SK-N-SH (cell line): Measurements from ENCODE around the gene RAD51B. TPM values are rescaled to one million over a fixed set of nuclear protein-coding genes. Genes with fewer than 3 reads are reported as not detected.

Experiments used
- CTCF ChIA-PET: fragments of 300-600, 350-600 bp; formaldehyde crosslinking; extraction: SDS; loops from one replicate; lab custom pipeline; 2021; lab: Yijun Ruan, JAX
- POLR2A ChIA-PET: fragments of 350-600 bp; sonication (Branson Sonifier 250); formaldehyde crosslinking; extraction: SDS; loops from one replicate; lab custom pipeline; 2020; ENCODE audit warnings: antibody characterized with exemption, inconsistent platforms; lab: Yijun Ruan, JAX
- DNase-seq: peaks from one replicate; pipeline ENCODE4 v3.0.0; 2012
- H2AFZ ChIP-seq: fragments of 200-600 bp; sonication (generic); 2 replicates; pipeline ENCODE4 v1.8.1; 2016; ENCODE audit warnings: antibody characterized with exemption, mild to moderate bottlenecking, low read depth
- H3F3A ChIP-seq: fragments of 200-600 bp; sonication (generic); replicated peaks from 2 replicates; pipeline ENCODE3; 2016; ENCODE audit warnings: antibody characterized with exemption, mild to moderate bottlenecking; ENCODE audit not compliant: insufficient read depth
- H3K27ac ChIP-seq, 2 experiments: fragments of 200-500 bp in 1 of 2; fragments of 200-600 bp in 1 of 2; sonication (Bioruptor generic) in 1 of 2; sonication (generic), shearing (Covaris generic) in 1 of 2; 2 replicates each; pipeline versions ENCODE4 v1.5.1 to v1.6.1; 2014 to 2016; ENCODE audit warnings: low read depth in 2 of 2, inconsistent platforms in 1 of 2, low read length in 1 of 2, mild to moderate bottlenecking in 1 of 2, mixed read lengths in 1 of 2
- H3K27me3 ChIP-seq: fragments of 200-600 bp; sonication (generic), shearing (Covaris generic); 2 replicates; pipeline ENCODE4 v1.6.1; 2016; ENCODE audit warnings: mixed run types; ENCODE audit not compliant: insufficient read depth
- H3K36me3 ChIP-seq, 2 experiments: fragments of 200-500 bp in 1 of 2; fragments of 200-600 bp in 1 of 2; sonication (Bioruptor generic) in 1 of 2; sonication (generic) in 1 of 2; replicated peaks in 1 of 2; 2 replicates each; pipeline versions ENCODE3 to v1.5.1; 2014 to 2016; ENCODE audit warnings: low read length in 1 of 2, mild to moderate bottlenecking in 1 of 2; ENCODE audit not compliant: insufficient read depth in 2 of 2, control insufficient read depth in 1 of 2
- H3K4me1 ChIP-seq, 2 experiments: fragments of 200-500 bp in 1 of 2; fragments of 200-600 bp in 1 of 2; sonication (Bioruptor generic) in 1 of 2; sonication (generic), shearing (Covaris generic) in 1 of 2; 2 replicates each; pipeline versions ENCODE4 v1.5.1 to v1.6.1; 2014 to 2016; ENCODE audit warnings: low read depth in 1 of 2, low read length in 1 of 2, mixed run types in 1 of 2; ENCODE audit not compliant: insufficient read depth in 2 of 2, control insufficient read depth in 1 of 2
- H3K4me2 ChIP-seq: fragments of 200-600 bp; sonication (generic), shearing (Covaris generic); 2 replicates; pipeline ENCODE4 v1.6.1; 2017; ENCODE audit warnings: mixed run types
- H3K4me3 ChIP-seq, 2 experiments: fragments of 200-500 bp in 1 of 2; fragments of 200-600 bp in 1 of 2; sonication (Bioruptor generic) in 1 of 2; sonication (generic), shearing (Covaris generic) in 1 of 2; 2 replicates each; pipeline versions ENCODE4 v1.5.1 to v1.8.1; 2014 to 2016; ENCODE audit warnings: low read depth in 2 of 2, inconsistent platforms in 1 of 2, low read length in 1 of 2, mild to moderate bottlenecking in 1 of 2, mixed read lengths in 1 of 2, moderate library complexity in 1 of 2
- H3K79me2 ChIP-seq: fragments of 200-600 bp; sonication (generic); 2 replicates; pipeline ENCODE4 v1.8.1; 2017; ENCODE audit warnings: mild to moderate bottlenecking; ENCODE audit not compliant: insufficient read depth
- H3K9ac ChIP-seq: fragments of 200-600 bp; sonication (generic); 2 replicates; pipeline ENCODE4 v1.6.1; 2017; ENCODE audit warnings: mixed run types
- H3K9me2 ChIP-seq: fragments of 200-600 bp; sonication (generic); 2 replicates; pipeline ENCODE4 v1.6.1; 2017; ENCODE audit warnings: mixed run types
- H3K9me3 ChIP-seq: fragments of 200-600 bp; sonication (generic); 2 replicates; pipeline ENCODE4 v1.6.1; 2017; ENCODE audit warnings: mixed run types, mild to moderate bottlenecking, moderate library complexity
- H4K20me1 ChIP-seq: fragments of 200-600 bp; sonication (generic); 2 replicates; pipeline ENCODE4 v1.6.1; 2017; ENCODE audit warnings: mild to moderate bottlenecking, mixed run types; ENCODE audit not compliant: insufficient read depth
- CHD2 ChIP-seq: fragments of 150-350 bp; IDR thresholded peaks from 2 replicates; pipeline ENCODE4 v1.6.1; 2018; ENCODE audit warnings: low read length; ENCODE audit not compliant: partially characterized antibody
- ELF1 ChIP-seq: IDR thresholded peaks from 2 replicates; pipeline ENCODE4 v1.4.0; 2012
- EP300 ChIP-seq, 2 experiments: IDR thresholded peaks; 2 replicates each; pipeline versions ENCODE4 v1.4.0 to v1.6.1; 2012; ENCODE audit warnings: borderline replicate concordance in 1 of 2, low read depth in 1 of 2, low read length in 1 of 2
- EZH2phosphoT487 ChIP-seq: fragments of 200-600 bp; sonication (generic); IDR thresholded peaks from 2 replicates; pipeline ENCODE4 v1.6.1; 2017; ENCODE audit warnings: low read depth, mixed run types, mild to moderate bottlenecking, antibody characterized with exemption, moderate library complexity, borderline replicate concordance
- FOXJ3 ChIP-seq: sonication (generic); formaldehyde crosslinking; IDR thresholded peaks from 2 replicates; pipeline ENCODE4 v1.5.1; 2020; ENCODE audit warnings: mild to moderate bottlenecking, missing genetic modification reagents
- GATA2 ChIP-seq: sonication (generic); formaldehyde crosslinking; IDR thresholded peaks from 2 replicates; pipeline ENCODE4 v1.5.0; 2020; ENCODE audit warnings: mild to moderate bottlenecking, missing genetic modification reagents
- MAX ChIP-seq: IDR thresholded peaks from 2 replicates; pipeline ENCODE4 v1.4.0; 2012; ENCODE audit warnings: low read depth
- MEF2A ChIP-seq: IDR thresholded peaks from 2 replicates; pipeline ENCODE4 v1.4.0; 2012; ENCODE audit warnings: low read depth, borderline replicate concordance
- MXI1 ChIP-seq: IDR thresholded peaks from 2 replicates; pipeline ENCODE4 v1.6.1; 2012; ENCODE audit warnings: mild to moderate bottlenecking, low read depth, low read length, improper control_type of control experiment
- NFIC ChIP-seq: IDR thresholded peaks from 2 replicates; pipeline ENCODE4 v1.4.0; 2012; ENCODE audit warnings: borderline replicate concordance
- NRF1 ChIP-seq: IDR thresholded peaks from 2 replicates; pipeline ENCODE4 v1.6.1; 2012; ENCODE audit warnings: low read depth, mild to moderate bottlenecking, low read length
- PBX3 ChIP-seq: IDR thresholded peaks from 2 replicates; pipeline ENCODE4; 2012
- RCOR1 ChIP-seq: fragments of 150-350 bp; IDR thresholded peaks from 2 replicates; pipeline ENCODE4 v1.6.1; 2017; ENCODE audit warnings: antibody characterized with exemption, low read length
- REST ChIP-seq: IDR thresholded peaks from 2 replicates; pipeline ENCODE4 v1.6.1; 2012; ENCODE audit warnings: mild to moderate bottlenecking, low read depth, low read length, moderate library complexity
- RFX5 ChIP-seq: IDR thresholded peaks from 2 replicates; pipeline ENCODE4 v1.6.1; 2012; ENCODE audit warnings: mild to moderate bottlenecking, improper control_type of control experiment, low read length
- SIN3A ChIP-seq: IDR thresholded peaks from 2 replicates; pipeline ENCODE4 v1.6.1; 2012; ENCODE audit warnings: low read depth, mild to moderate bottlenecking, low read length, moderate library complexity, borderline replicate concordance
- TAF1 ChIP-seq: IDR thresholded peaks from 2 replicates; pipeline ENCODE4 v1.6.1; 2012; ENCODE audit warnings: low read depth, mild to moderate bottlenecking, low read length, moderate library complexity, borderline replicate concordance
- YY1 ChIP-seq: IDR thresholded peaks from 2 replicates; pipeline ENCODE4 v1.4.0; 2012; ENCODE audit warnings: low read depth, mild to moderate bottlenecking
- ZBTB33 ChIP-seq: IDR thresholded peaks from 2 replicates; pipeline ENCODE4 v1.4.0; 2012; ENCODE audit warnings: low read depth, borderline replicate concordance
- WGBS: methylation state at CpG from one replicate; pipeline ENCODE4 v1.1.6; 2017; ENCODE audit warnings: low lambda C conversion rate; 5-methylcytosine and 5-hydroxymethylcytosine counted together
- polyA plus RNA-seq, 3 experiments: library from polyadenylated mRNA; depleted of rRNA; stranded (reverse); fragments of >200 nt; gene quantifications; 2 replicates each; pipeline ENCODE4 v1.2.3, GENCODE V29; 2012

The RAD51B gene
- polyA plus RNA-seq, 1 of the 3 experiments (the other 2 are of a cell fraction), result 6.0 TPM

GRCh38 chr14:68691792-68692118 is 872.2 kb downstream of the RAD51B start:
- Histone ChIP-seq H3K4me1 (peaks cover 27 to 33% of the 10 kb centered on the region in 2 experiments; a peak in 3 of 4 replicates), H3K36me3 (no peaks in the 10 kb centered on the region)
- TF ChIP-seq MAX (no peak), TAF1 (no peak), GATA2 (CRISPR knock-in tag) (no peak), YY1 (no peak), RCOR1 (no peak), CHD2 (no peak), RFX5 (no peak), REST (no peak), ELF1 (no peak), NFIC (no peak), EZH2phosphoT487 (no peak), PBX3 (no peak)
- TF ChIP-seq, all 33 proteins: peak for 0
- H3K9me3 ChIP-seq, result no peaks in the 10 kb centered on the region
- H3K27me3 ChIP-seq, result no peaks in the 10 kb centered on the region
- 90% methylated on average over 2 of the region's 3 CpGs for WGBS
- no peaks in the 10 kb centered on the region for H4K20me1 ChIP-seq
- peaks cover 30% of the 10 kb centered on the region for H3F3A ChIP-seq
- no peaks in the 10 kb centered on the region for H3K79me2 ChIP-seq
- CTCF ChIA-PET, result interaction anchor here (0.6 to 1.5 kb wide), 5 partner anchors 22 to 105 kb away, joined by 3 to 5 read pairs (median 3); no protein-coding TSS in a partner anchor
- H3K4me2 ChIP-seq, result no peak overlapping the region
- no peaks in the 10 kb centered on the region for H3K9me2 ChIP-seq
- H3K27ac ChIP-seq, result no peak overlapping the region
- no peak overlapping the region for H3K9ac ChIP-seq
- no peak for DNase-seq
- POLR2A ChIA-PET, result no interaction called here
- H3K4me3 ChIP-seq, result no peak overlapping the region
- no peak overlapping the region for H2AFZ ChIP-seq

- CTCF ChIA-PET, result interaction anchor here (0.6 to 1.5 kb wide), 4 partner anchors 22 to 97 kb away, joined by 3 to 5 read pairs (median 4); no protein-coding TSS in a partner anchor
- H2AFZ ChIP-seq, result no peak overlapping the region
- peaks cover 27 to 31% of the 10 kb centered on the region in 2 experiments; a peak in 3 of 4 replicates for H3K4me1 ChIP-seq
- POLR2A ChIA-PET, result no interaction called here
- H3K27me3 ChIP-seq, result no peaks in the 10 kb centered on the region
- DNase-seq, result no peak
- peaks cover 30% of the 10 kb centered on the region for H3F3A ChIP-seq
- no peaks in the 10 kb centered on the region for H3K9me2 ChIP-seq
- TF ChIP-seq MEF2A (no peak), SIN3A (no peak), EP300 (IDR thresholded peaks at IDR 0.05; ENCODE audit: borderline replicate concordance in 1 of 2, low read depth in 1 of 2, low read length in 1 of 2) (no peak), MXI1 (no peak), ELF1 (no peak), NRF1 (no peak), FOXJ3 (CRISPR knock-in tag) (no peak), ZBTB33 (no peak)
- 94% methylated on average over 4 of the region's 8 CpGs for WGBS
- H3K79me2 ChIP-seq, result no peaks in the 10 kb centered on the region
- H3K9ac ChIP-seq, result no peak overlapping the region
- no peaks in the 10 kb centered on the region for H4K20me1 ChIP-seq
- H3K4me3 ChIP-seq, result no peak overlapping the region
- no peak overlapping the region for H3K27ac ChIP-seq
- H3K9me3 ChIP-seq, result no peaks in the 10 kb centered on the region
- no peak overlapping the region for H3K4me2 ChIP-seq
- H3K36me3 ChIP-seq, result no peaks in the 10 kb centered on the region
Observed at GRCh38 chr14:68692216-68692615, 872.6 kb downstream of the RAD51B start.
